ENCODE results near the gene WDR62.
"Not testable (repeated sequence)": the region's sequence is repeated elsewhere in the genome, so short reads cannot be mapped to it uniquely, and the experiment has no call there.

WDR62 gene

GRCh38 chr19:36032251-36033104, 22.2 kb upstream of the WDR62 start, which contains the start of gene CLIP3:
Gene CLIP3, minus strand, starts transcription at chr19:36032873. Its CDS starts 516 bp downstream, at chr19:36032357.
- peak; percentile 62 for DNase-seq

DNA sequence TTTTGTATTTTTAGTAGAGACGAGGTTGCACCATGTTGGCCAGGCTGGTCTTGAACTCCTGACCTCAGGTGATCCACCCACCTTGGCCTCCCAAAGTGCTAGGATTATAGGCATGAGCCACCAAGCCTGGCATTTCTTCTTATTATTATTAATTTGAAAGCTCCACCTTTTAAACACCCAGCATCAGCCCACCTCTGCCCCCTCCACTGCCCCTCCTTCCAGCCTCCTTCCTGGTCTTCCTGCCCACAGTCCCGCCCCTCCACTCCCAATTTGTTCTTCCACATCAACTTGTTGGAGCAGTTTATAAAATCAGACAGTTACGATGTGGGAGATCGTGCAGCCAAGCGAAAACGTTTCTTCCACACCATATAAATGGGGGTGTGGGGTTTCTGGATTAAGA, 14.2 kb upstream of the WDR62 start:
- DNase-seq, result no peak

- DNase-seq, result not testable (repeated sequence)
Observed at GRCh38 chr19:36041092-36041491, 13.6 kb upstream of the WDR62 start.

GRCh38 chr19:36041831-36042230, 12.9 kb upstream of the WDR62 start:
- no peak for DNase-seq

GRCh38 chr19:36043952-36044351, 10.7 kb upstream of the WDR62 start:
- DNase-seq, result no peak

GRCh38 chr19:36046443-36047050, 8.2 kb upstream of the WDR62 start:
- no peak for DNase-seq

GRCh38 chr19:36047835-36048234, 6.9 kb upstream of the WDR62 start:
- DNase-seq, result no peak

DNA sequence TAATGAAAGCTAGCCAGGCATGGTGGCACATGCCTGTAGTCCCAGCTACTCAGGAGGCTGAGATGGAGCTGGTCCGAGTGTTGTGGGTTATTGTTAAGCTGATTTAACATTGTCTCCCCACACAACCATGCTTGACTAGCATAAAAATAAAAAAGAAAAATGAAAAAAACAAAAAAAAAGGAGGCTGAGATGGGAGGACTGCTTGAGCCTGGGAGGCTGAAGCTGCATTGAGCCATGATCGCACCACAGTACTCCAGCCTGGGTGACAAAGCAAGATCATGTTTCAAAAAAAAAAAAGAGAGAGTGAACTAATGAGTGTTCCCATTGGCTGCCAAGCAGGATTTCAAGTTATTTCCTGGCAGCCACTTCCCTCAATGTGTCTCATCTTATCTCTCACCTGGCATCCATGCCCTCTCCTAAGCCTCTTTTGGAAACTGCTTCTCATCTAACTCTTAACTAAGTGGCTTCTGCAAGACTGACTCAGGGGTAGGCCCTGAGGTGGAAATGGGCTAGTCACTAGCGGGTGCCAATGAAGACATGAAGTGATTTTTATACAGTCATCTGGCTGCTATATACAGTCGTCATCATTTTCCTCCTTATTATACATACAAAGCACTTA, 5.5 kb upstream of the WDR62 start:
- DNase-seq, result no peak

GRCh38 chr19:36051236-36051635, 3.5 kb upstream of the WDR62 start:
- DNase-seq, result no peak

DNA sequence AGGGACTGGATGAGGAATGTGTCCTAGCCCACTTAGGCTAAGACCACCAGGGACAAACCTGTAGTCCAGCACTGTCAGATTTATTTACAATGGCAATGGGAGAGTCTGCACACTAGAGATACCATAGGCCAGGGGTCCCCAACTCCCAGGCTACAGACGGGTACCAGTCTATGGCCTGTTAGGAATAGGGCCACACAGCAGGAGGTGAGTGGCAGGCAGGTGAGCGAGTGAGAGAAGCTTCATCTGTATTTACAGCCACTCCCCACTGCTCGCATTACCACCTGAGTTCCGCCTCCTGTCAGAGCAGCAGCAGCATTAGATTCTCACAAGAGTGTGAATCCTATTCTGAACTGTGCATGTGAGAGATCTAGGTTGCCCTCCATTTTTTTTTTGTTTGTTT, 3.1 kb upstream of the WDR62 start:
- DNase-seq, result no peak

- peak; percentile 100 for DNase-seq
Observed at GRCh38 chr19:36054119-36054732, 471 bp upstream of the WDR62 start, which contains the start of gene THAP8. Gene THAP8, minus strand, starts transcription at chr19:36054285. Its CDS starts 68 bp downstream, at chr19:36054217.

DNA sequence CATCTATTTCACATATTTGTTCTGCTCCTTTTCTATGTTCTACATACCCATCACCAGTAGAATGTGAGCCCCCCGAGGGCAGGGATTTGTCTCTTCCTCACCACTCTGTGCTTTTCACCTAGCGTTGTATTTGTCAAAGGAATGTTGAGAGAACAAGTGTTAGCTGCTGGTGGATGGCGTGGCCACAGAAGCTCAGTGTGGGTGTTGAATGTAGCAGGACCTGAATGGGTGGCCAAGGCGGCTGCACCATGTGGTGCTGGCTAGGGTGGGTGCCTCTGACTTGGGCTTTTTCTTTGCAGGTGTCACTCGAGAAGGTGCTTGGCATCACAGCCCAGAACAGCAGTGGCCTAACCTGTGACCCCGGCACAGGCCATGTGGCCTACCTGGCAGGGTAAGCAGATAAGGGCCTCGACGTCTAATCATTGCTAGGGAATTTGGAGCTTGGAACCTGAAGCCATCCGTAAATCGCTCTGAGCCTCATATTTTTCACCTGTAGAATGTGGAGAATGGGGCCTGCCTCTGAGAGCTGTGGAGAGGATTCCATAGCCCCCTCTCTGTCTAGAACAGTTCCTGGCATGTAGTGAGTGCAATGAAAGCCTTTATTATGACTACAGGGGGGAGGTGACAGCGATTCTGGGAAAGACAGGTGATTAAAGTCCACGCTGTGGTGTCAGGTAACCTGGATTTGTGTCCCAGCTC, 3.9 kb downstream of the WDR62 start:
- DNase-seq, result no peak

- DNase-seq, result no peak
Observed at GRCh38 chr19:36059180-36059910, 4.6 kb downstream of the WDR62 start.

DNA sequence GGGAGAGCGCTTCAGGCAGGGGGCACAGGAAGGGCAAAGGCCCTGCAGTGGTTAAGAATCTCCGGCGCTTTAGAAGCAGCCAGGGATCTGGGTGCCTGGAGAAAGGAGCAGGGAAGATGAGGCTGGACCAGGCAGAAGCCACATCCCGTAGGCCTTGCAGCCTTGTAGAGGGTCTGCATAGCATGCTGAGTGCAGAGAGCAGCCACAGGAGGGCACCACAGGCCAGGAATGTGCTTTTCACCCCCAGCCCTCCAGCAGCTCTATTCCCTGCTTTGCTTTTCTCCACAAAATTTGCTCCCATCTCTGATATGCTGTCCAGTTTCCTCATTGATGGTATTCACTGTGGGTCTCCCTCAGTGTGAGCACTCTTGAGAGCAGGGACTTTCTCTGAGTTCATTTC, 5.7 kb downstream of the WDR62 start:
- DNase-seq, result no peak

- no peak for DNase-seq
Observed at GRCh38 chr19:36061367-36061766, 6.7 kb downstream of the WDR62 start.

- DNase-seq, result no peak
Observed at GRCh38 chr19:36064826-36065225, 10.1 kb downstream of the WDR62 start.

- no peak for DNase-seq
Observed at GRCh38 chr19:36067681-36068080, 13.0 kb downstream of the WDR62 start.

- not testable (repeated sequence) for DNase-seq
Observed at GRCh38 chr19:36068810-36069499, 14.3 kb downstream of the WDR62 start.

- DNase-seq, result no peak
Observed at GRCh38 chr19:36072081-36072480, 17.4 kb downstream of the WDR62 start.

GRCh38 chr19:36073121-36073876, 18.6 kb downstream of the WDR62 start:
- no peak for DNase-seq
